Kidney (tissue), 14 donors: Measurements from ENCODE around the gene MPND. TPM values are rescaled to one million over a fixed set of nuclear protein-coding genes. Genes with fewer than 3 reads are reported as not detected.

Experiments used
- DNase-seq, 5 donors: peaks; one replicate each; pipeline ENCODE4 v3.0.0-alpha.2; 2013 to 2020
- FAIRE-seq: peaks from 2 replicates; lab custom pipeline; 2012; peaks lifted over from hg19 to GRCh38; lab: Jason Lieb, UNC
- H3K27ac ChIP-seq, 2 donors: one replicate each; pipeline ENCODE4 v1.7.0; 2013; ENCODE audit warnings: low read depth in 2 of 2, low read length in 2 of 2, inconsistent platforms in 1 of 2
- H3K27me3 ChIP-seq: one replicate; pipeline ENCODE4 v1.7.1; 2013; ENCODE audit warnings: low read length, inconsistent platforms; ENCODE audit not compliant: control insufficient read depth, insufficient read depth
- H3K36me3 ChIP-seq, 3 donors: one replicate each; pipeline versions ENCODE4 v1.7.0 to v1.7.1; 2013; ENCODE audit warnings: low read length in 3 of 3, control low read depth in 1 of 3, inconsistent platforms in 1 of 3; ENCODE audit not compliant: insufficient read depth in 3 of 3, control insufficient read depth in 2 of 3
- H3K4me1 ChIP-seq, 3 donors: one replicate each; pipeline versions ENCODE4 v1.7.0 to v1.7.1; 2013; ENCODE audit warnings: low read length in 3 of 3, inconsistent platforms in 1 of 3, low read depth in 1 of 3; ENCODE audit not compliant: control insufficient read depth in 2 of 3, insufficient read depth in 2 of 3
- H3K4me3 ChIP-seq, 3 donors: one replicate each; pipeline versions ENCODE4 v1.7.0 to v1.8.1; 2013; ENCODE audit warnings: low read length in 3 of 3, control low read depth in 1 of 3, inconsistent platforms in 1 of 3
- H3K9ac ChIP-seq, 3 donors: one replicate each; pipeline versions ENCODE4 v1.7.0 to v1.7.1; 2013; ENCODE audit warnings: low read length in 3 of 3, control low read depth in 1 of 3, inconsistent platforms in 1 of 3
- H3K9me3 ChIP-seq, 3 donors: one replicate each; pipeline versions ENCODE4 v1.7.0 to v1.7.1; 2013; ENCODE audit warnings: low read length in 3 of 3, control low read depth in 1 of 3, inconsistent platforms in 1 of 3; ENCODE audit not compliant: control insufficient read depth in 2 of 3, insufficient read depth in 1 of 3
- intact Hi-C: fragments of 100-400 bp; cut with DNase I; formaldehyde crosslinking; loops from one replicate; pipeline ENCODE4 v1.11.1; 2022
- polyA plus RNA-seq: library from polyadenylated mRNA; stranded (reverse); fragments of 350-450 nt; fragmentation: Illumina TruSeq; extraction: RNeasy Lipid Tissue Mini Kit (QIAGEN cat#74804); gene quantifications from one replicate; pipeline ENCODE4 v1.2.3, GENCODE V29; 2014; ENCODE audit warnings: low read depth, low replicate concordance; ENCODE audit not compliant: insufficient read depth
- total RNA-seq: library from RNA; stranded (reverse); fragmentation: NEBNext Ultra II Directional; extraction: Animal tissue kit (Norgen Biotek cat#: 25700); gene quantifications from one replicate; pipeline ENCODE4 v1.2.1, GENCODE V29; 2021
- TF ChIP-seq, protein P1 (sequence below): IDR thresholded peaks from 3 replicates; pipeline ENCODE4 v1.5.1; 2012; ENCODE audit warnings: mild to moderate bottlenecking, moderate library complexity, borderline replicate concordance; ENCODE audit not compliant: insufficient read depth; ENCODE audit errors: extremely low read depth
- donor health status: control.
- donor health status: control.
- donor health status: control.
- donor health status: control.
- donor health status: control.
- donor health status: DM: yes; HTN: yes; CAD: no.
- donor health status: Normal renal cell carcinoma (clear cell type).

Gene MPND
- total and polyA plus RNA-seq, 2 donors from 2014 or later, result 24.1 to 43.5 TPM

DNA sequence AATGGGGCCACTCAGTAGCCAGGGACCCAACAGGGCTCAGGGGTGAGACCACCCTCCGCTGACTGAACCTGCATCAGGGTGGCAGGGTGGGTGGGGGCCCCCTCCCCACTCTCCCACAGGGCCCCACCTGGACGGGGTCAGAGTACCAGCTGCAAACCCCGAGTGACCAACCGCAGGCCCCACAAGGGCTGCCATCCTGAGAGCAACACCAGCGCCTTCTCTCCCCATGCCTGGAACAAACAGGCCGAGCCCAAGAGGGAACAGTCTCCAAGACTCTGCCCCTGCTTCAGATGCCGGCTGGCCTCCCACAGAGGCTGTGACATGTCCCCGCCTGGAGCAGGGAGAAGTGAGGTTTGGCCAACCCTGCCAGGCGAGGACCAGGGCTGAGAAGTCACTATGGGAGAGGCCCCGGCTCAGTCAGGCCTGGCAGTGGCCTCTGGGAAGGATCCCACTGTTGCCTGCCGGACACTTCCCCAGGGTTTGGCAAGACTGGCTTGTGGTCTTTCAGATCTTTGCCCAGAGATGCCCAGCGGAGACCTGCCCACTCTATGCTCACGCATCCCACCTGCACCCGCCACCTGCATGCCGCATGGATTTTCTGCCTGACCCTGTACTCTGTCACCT, 27.2 kb downstream of the MPND start:
- no peak overlapping the region for H3K9ac ChIP-seq
- H3K4me1 ChIP-seq, result peaks cover 0 to 54% (median 47%) of the 10 kb centered on the region in 3 donors
- intact Hi-C loops, result no loop called here
- FAIRE-seq (no peak), DNase-seq (peak in 2 of 5 donors; percentile 50 to 73)
- no peak overlapping the region for H3K4me3 ChIP-seq
- no peaks in the 10 kb centered on the region for H3K9me3 ChIP-seq
- TF ChIP-seq, protein P1, sequence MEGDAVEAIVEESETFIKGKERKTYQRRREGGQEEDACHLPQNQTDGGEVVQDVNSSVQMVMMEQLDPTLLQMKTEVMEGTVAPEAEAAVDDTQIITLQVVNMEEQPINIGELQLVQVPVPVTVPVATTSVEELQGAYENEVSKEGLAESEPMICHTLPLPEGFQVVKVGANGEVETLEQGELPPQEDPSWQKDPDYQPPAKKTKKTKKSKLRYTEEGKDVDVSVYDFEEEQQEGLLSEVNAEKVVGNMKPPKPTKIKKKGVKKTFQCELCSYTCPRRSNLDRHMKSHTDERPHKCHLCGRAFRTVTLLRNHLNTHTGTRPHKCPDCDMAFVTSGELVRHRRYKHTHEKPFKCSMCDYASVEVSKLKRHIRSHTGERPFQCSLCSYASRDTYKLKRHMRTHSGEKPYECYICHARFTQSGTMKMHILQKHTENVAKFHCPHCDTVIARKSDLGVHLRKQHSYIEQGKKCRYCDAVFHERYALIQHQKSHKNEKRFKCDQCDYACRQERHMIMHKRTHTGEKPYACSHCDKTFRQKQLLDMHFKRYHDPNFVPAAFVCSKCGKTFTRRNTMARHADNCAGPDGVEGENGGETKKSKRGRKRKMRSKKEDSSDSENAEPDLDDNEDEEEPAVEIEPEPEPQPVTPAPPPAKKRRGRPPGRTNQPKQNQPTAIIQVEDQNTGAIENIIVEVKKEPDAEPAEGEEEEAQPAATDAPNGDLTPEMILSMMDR, result no peak
- no peaks in the 10 kb centered on the region for H3K27me3 ChIP-seq
- no peak overlapping the region for H3K27ac ChIP-seq
- peaks cover 0 to 5% (median 3%) of the 10 kb centered on the region in 3 donors for H3K36me3 ChIP-seq

DNA sequence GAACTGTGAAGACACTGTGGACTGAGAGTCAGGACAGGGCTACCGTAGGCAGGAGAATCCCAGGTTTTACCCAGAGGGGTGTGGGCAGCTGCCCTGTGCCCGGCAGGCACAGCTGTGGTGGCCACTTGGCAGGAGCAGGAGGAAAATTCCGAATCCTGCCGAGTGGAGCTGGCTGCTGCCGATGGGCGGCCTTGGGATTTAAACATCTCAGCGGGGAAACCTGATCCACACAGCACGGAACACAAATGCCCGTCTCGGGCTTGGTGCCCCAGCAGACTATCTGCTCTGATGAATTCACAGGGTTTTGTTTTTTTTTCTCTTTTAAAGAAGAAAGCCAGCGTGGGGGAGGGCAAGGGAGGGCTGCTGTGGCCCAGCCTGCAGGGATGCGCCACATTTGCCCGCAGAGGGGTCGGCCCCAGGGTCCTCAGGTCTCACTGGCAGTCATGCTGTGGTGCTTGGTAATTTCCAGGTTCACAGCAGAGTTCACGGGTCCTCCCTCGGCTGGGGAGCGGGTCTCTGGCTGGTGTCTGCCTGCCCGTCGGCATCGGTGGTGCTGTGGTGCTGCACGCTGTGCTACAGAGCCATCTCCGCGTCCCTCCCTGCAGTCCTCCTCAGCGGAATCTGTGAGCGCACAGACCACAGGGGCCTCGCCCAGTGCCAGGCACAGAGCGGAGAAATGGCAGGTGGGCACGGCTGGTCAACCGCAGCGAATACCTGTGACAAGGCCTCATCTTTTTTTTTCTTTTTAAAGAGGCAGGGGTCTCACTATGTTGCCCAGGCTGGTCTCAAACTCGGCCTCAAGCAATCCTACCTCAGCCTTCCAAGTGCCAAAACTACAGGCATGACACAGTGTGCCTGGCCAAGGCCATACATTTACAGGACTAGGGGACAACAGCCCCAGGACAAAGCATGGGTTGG, 28.1 kb downstream of the MPND start:
- FAIRE-seq, result no peak
- no peak overlapping the region for H3K27ac ChIP-seq
- DNase-seq, result peak; percentile 72 to 84 (median 75)
- H3K27me3 ChIP-seq, result no peaks in the 10 kb centered on the region
- H3K4me1 ChIP-seq, result peaks cover 0 to 64% (median 56%) of the 10 kb centered on the region in 3 donors
- TF ChIP-seq, protein P1, result no peak
- intact Hi-C loops, result no loop called here
- peaks cover 0 to 2% (median 0%) of the 10 kb centered on the region in 3 donors for H3K36me3 ChIP-seq
- H3K4me3 ChIP-seq, result no peak overlapping the region
- no peaks in the 10 kb centered on the region for H3K9me3 ChIP-seq
- H3K9ac ChIP-seq, result no peak overlapping the region

DNA sequence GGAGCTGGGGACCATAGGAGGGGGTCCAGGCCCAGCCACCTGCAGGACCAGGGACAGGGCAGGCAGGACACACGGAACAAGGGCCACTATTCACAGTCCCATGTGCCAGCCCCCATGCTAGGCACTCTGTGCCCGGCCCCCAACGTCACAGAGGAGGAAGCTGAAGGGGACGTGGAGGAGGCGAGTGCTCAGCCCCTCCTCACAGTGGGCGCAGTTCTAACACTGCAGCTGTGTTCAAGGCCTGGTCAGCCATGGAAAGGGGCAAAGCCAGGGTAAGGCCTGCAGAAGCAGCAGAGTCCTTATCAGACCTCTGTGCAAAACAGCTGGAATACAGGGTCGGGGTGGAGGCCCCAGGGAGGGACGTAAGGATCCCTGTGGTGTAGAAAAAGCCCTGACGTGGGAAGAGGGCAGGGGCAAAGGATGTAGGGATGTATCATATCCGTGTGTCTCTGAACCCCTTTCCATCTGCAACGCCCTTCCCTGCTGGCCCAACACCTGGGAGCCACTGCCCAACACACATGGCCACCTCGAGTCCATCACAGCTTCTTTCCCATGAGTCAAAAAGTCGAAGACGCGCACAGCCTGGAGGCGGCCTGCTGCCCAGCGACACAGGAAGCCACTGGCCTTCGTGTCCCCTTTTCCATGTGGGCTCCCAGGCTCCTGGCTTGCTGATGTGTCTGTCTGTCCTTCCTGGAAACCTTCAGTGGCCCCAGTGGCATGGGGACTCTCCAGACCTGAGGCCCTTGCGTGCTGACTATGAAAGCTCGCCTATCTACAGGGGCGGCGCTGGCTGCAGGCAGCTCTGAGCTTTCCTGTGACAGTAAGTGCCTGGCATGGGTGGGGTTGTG, 29.0 kb downstream of the MPND start:
- TF ChIP-seq, protein P1, result no peak
- Histone ChIP-seq H3K36me3 (no peaks in the 10 kb centered on the region), H3K4me3 (no peak overlapping the region), H3K4me1 (peaks cover 0 to 69% (median 59%) of the 10 kb centered on the region in 3 donors), H3K27ac (no peak overlapping the region), H3K9me3 (no peaks in the 10 kb centered on the region), H3K9ac (no peak overlapping the region), H3K27me3 (no peaks in the 10 kb centered on the region)
- DNase-seq (peak in 3 of 5 donors; percentile 8 to 74 (median 38)), FAIRE-seq (no peak)
- intact Hi-C loops, result no loop called here
